NCI-H446 treated with DMSO at 0.1 percent for 48 hours (cell line): ENCODE measurements around the gene RPS10.

Source experiments
- DNase-seq: peaks from one replicate; lab custom pipeline; 2025; lab: John Stamatoyannopoulos, UW

Gene RPS10

DNA sequence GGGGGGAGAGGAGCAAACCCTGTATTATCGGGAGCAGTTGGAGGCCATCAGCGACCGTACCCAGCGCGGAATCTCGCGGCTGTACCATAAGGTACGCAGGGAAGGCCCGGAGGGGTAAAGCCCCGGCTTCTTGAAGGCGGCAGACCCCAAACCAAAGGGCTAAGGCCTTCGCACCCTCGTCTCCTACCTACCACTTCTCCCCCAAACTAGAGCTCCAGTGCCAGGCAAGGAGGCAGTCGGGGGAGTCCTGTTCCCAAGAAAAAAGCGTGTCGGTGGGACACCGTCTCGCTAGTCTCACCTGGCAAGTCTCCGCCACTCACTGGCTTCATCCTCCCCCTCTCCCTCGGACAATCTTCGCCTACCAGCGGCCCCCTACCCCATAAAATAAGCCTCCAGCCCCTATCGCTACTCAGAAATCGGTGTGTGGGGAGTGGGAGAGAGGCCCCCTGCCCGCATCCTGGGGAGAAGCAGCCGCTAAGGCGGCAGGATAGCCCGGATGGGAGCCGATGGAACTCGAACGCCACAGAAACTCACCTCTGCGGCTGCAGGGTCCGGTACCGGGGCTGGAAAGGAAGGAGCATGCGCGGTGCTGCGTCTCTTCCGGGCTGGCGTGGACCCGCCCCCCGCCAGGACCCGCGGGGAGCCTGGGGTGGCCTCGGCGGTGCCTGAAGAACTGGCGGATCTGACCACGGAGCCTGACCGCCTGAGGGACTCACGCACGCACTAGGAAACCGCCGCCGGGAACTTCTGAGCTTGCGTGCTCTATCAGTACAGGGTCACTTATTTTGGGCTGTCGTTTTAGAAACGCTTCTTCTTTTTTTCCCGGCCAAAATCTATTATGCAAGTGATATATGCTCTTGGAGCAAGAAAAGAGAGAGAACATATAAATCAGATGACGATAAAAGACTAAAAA is at the start of gene RPS10:
RPS10 (minus strand) TSS at position 572 of the 913 bp plus-strand sequence. CDS start 848 bp downstream, outside the sequence.
- DNase-seq, result peak; percentile 89

DNA sequence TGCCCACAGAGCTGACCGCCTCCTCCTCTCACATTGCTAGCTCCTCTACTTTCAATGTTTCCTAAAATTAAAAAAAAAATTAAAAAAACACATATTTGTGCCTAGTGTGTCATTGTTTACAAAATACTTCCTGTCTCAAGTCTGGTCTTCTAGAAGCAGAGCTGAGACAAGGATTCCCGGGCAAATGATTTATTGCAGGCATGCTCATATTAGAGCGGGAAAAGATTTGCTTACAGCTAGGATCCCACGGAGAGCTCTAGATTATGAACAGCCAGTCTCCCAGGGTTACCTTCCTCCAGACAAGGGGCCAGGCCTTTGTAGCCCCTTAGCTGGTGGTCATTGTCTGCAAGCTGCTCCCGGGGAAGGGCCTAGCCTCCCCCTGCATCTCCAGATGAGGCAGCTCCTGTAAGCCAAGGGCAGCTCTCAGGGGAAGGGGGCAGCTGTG is 49.4 kb upstream of the RPS10 start:
- DNase-seq, result no peak

DNA sequence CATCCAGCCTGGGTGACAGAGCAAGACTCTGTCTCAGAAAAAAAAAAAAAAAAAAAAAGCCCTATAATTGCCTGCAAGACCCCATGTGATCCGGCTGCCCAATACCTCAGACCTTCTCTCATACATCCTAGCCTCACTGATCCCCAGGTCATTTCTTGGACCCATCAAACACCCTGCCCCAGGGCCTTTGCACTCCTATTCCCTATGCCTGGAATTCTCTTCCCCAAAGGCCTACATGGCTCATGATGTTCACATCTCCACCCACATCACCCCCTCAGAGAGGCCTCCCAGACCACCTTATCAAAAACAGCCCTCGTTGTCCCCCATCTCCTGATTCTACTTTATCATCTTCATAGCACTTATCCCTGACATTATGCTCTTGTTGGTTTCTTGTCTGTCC is 48.9 kb upstream of the RPS10 start:
- no peak for DNase-seq

DNA sequence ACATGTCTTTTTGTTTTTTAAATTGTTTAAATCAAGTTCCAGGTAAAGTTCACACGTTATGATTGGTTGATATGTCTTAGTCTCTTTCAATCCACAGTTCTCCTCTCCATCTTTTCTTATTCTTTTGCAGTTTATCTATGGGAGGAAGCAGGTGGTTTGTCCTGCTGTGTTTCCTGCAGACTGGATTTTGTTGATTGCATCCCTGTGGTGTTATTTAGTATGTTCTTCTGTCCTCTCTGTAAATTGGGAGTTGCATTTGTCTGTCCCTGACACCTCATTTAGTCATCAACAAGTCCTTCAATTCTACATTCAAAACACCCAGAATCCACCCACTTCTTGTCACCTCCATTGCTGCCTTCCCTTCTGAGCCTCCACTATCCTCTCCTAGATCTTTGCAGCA is 48.1 kb upstream of the RPS10 start:
- no peak for DNase-seq

DNA sequence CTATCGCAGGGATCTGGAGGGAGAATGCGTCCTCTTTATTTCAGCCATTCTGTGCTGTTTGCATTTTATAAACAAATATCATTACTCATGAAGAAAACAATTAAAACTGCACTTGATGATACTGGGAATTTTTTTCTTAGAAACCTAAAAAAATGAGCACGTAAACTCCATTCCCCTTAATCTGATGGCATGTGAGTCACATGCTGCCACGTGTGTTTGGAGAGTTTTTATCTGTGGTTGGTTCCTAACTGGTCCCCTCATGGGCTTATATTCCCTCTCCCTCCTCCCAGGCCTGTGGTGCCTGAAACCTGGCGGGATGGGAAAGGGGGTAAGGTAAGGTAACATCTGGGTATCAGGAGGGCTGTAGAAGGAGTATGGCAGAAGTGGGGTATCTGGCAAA is 46.6 kb upstream of the RPS10 start:
- DNase-seq, result no peak

DNA sequence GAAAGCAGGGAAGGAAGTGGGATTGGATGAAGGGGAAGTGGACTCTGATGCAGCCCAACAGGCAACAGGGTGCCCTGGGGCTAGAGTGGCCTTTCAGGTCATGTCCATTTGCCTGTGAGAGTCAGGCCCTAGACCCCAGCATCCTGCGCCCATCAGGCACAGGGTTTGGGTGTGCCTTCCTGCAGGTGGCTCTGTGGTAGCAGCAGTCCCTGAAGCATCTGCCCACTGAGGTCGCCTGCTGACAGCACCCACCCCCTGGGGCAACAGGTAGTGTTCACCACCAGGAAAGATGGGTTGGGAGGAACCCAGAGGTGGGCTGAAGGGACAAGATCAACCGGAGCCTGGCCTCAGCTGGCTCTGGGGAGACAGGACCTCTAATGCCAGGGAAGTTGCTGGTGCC is 43.6 kb upstream of the RPS10 start:
- DNase-seq, result no peak

DNA sequence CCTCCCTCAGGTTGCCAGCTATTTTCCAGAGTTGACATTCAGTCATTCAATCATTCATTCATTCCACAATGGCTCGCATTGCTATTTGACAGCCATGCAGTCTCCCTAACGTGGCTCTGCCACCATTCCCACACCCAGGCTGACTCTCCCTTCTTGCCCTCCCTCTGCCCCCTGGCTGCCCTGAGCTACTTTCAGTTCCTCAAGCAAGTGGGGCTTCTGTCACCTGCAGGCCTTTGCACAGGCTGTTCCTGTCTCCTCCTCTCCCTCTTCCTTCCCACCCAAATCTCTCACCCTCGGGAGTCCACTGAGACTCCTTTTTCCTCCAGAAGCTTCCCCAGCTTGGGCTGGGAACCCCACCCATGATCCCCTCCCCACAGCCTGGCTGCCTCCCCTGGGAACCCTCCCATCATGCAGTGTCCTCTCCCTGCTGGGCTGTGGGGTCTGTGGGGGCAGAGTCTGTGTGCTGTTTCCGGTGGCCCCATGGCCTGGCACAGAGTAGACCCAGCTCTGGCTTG is 42.6 kb upstream of the RPS10 start:
- DNase-seq, result no peak

DNA sequence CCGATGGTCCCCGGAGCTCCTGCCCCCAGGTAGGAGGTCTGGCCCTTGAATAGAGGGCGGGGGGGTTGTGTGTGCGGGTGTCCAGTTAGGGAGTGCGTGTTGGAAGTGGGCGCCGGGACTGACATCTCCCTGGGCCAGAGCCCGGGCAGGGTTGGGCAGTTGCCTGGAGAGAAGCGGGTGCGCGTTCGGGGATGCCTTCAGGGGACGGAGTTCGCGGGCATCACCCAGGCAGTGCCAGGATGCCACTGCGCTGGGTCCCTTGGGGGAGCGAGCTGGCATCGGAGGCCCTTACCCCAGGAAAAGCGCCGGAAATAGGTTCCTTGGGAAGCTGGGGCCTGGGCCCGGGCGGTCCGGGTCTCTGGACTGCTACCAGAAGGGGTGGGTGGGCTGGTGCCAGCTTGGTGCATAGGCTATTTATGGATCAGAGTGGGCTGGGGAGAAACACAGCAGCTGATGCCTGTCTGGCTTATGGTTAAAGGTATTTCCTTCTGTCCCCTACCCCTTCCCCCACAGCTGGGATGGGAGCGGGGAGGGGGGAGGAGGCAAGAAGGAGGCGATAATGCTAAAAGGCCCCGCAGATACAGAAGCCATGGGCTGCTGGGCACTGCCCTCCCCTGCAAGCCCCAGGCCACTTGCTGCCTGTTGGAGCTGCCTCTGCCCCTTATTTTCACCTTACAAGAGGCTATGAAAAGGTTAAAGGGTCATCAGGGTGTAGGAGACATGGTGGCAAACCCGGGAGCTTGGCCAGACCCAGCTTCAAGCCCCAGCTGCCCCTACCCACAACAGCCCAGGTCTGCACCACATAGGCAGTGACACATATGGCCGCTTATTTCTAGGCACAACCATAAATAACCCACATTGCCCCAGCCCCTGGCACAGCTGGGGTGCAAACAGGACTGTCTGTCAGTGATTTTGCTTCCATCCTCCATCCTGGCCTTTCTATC is 40.6 kb upstream of the RPS10 start:
- DNase-seq, result no peak

DNA sequence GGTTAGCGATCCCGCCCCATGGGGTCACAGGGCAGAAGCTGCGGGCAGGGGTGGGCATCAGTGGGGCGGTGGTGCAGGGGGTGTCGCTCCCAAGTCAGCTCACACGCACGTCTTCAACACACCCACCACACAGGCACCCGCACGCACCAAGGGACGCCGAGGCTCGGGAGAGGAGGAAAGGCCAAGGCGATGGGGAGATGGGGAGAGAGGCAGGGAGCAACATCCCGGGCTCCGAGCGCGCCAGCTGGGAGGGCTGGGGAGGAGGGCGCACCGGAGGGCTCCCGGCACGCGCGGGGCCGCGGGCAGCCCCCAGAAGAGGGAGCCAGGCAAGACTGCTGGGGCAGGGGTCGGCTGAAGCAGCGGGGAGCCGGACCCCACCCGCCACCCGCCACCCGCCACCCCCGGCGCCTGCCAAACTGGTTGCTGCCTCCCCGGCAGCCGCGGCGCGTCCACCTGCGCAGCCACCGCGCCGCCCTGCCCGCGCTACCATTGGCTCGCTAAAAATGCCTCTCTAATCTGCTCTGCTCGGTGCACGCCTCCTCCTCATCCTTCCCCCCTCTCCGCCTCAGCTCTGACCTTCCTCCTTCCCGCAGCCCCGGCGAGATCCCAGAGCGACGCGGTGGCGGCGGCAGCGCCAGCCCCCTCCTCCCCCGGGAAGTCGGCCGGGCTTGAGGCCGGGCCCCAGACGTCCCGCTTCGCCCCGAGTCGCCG is 39.8 kb upstream of the RPS10 start, which contains the start of gene PACSIN1:
PACSIN1 (plus strand) TSS at position 546 of the 711 bp plus-strand sequence. CDS start 60,230 bp downstream, outside the sequence.
- DNase-seq, result no peak

DNA sequence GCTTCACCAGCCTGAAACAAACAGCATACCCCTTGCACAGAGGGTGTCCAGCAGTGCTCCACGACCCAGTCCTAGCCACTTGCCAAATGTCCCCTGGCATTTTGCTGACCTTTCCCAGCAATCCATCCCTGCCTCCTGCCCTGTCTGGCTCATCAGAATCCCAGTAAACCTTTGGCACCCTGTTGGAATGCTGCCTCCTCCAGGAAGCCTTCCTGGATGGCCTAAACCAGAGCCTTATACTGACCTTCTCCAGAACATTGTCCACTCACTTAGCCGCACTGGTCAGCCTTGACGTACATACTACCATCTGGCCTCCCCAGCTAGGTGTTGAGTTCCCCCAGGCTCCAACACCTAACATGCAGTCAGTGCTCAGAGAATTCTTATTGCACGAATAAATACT is 38.0 kb upstream of the RPS10 start:
- DNase-seq, result no peak

DNA sequence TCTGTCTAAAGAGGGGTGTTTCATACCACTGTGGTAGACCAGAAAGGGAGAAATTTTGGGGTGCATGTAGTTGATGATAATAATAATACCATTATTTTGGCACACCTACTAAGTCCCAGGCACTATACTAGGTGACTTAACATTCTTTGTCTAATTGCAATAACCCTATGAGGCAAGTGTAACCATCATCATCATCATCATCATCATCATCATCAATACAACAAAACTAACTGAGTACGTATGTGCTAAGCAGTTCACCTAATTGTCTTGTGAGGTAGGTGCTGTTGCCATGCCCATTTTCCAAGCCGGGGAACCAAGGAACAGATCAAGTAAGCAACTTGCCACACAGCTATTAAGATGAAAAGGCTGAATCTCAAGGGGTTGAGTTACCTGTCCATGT is 37.4 kb upstream of the RPS10 start:
- no peak for DNase-seq

DNA sequence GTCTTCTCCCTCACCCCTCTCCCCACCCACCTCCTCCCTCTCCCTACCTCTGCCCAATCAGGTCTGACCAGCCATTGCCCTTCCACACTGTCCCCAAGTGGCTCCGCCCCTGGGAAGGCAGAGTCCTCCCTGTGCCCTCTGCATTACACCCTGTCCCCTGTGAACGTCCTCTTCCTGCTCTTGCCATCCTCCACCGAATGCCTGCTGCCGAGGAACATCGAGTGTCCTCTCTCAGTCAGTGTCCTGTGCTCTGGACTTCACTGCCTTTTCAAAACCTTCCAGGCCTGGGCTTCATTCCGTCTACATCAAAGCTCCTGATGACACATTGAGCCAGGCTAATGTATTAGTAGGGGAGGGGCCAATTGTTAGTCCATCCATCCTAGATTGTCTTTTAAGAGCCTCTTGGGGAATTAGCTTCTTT is 36.7 kb upstream of the RPS10 start:
- no peak for DNase-seq

DNA sequence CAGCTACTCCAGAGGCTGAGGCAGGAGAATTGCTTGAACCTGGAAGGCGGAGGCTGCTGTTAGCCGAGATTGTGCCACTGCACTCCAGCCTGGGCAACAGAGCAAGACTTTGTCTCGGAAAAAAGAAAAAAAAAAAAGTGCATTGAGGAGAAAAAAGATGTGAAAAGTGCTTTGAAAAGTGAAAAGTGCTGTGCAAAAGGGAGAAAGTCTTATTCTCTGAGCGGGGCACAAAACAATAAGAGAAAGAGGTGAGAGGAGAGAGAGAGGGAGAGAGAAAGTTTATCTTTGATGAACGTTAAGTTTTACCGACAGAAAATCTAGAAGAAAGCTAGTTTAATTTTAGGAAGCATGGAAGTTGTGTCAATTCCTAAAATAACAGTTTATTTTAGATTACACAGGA is 36.1 kb upstream of the RPS10 start:
- DNase-seq, result no peak

DNA sequence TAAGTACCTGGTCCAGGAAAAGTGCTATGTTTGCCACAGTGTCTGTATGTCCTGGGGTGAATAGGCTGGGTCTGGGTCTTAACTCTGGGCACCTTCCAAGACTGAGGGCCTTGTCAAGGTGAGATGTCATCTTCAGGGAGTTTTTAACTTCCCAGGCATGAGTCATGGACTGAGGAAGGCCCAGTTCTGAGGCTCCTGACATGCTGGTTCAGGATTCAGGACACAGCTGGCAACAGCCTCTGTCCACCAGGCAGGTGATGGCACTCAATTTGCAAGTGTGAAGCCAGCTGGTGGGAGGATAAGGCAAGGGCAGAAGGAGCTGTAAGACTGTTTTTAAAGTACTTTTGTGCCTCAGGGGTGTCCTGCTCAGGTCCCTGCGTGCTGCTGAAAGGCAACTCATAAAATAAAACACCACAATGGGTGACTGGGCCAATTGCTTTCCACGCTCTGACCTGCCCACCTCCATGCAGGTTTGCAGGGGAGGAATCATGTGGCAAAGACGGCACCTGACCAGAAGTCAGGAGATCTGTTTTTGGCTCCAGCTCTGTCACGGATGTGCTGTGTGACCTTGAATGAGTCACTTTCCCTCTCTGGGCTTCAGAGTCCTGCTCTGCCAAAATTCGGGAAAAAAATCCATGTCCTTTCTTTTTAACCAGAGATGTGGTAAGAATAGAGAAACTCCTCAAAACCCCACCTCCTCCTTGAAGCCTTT is 35.1 kb upstream of the RPS10 start:
- DNase-seq, result no peak

DNA sequence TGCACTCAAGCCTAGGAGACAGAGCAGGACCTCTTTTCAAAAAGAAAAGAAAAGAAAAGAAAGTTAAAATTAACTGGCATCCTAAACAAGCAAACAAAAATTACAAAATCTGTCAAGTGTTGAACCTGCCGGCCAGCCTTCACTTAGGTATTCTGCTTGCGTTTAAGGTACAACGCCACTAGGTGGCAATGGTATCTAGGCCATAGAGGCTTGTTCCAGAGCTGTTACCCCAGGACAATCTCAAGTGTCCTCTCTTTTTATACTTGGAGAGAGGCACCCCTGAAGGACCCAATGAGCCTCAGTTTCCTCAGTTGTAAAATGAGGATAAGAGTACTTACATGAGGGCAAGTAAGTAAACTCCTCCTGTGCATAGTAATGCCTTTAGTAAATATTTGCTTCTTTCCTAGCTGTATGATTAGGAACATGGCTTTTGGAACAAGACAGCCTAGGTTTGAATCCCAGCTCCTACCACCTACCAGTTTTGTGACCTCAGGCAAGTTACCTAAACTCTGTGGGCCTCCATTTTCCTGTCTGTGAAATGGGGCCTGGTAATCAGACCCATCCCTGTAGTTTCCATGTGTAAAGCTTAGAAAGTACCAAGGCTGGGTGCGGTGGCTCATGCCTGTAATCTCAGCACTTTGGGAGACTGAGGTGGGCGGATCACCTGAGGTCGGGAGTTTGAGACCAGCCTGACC is 34.2 kb upstream of the RPS10 start:
- no peak for DNase-seq

DNA sequence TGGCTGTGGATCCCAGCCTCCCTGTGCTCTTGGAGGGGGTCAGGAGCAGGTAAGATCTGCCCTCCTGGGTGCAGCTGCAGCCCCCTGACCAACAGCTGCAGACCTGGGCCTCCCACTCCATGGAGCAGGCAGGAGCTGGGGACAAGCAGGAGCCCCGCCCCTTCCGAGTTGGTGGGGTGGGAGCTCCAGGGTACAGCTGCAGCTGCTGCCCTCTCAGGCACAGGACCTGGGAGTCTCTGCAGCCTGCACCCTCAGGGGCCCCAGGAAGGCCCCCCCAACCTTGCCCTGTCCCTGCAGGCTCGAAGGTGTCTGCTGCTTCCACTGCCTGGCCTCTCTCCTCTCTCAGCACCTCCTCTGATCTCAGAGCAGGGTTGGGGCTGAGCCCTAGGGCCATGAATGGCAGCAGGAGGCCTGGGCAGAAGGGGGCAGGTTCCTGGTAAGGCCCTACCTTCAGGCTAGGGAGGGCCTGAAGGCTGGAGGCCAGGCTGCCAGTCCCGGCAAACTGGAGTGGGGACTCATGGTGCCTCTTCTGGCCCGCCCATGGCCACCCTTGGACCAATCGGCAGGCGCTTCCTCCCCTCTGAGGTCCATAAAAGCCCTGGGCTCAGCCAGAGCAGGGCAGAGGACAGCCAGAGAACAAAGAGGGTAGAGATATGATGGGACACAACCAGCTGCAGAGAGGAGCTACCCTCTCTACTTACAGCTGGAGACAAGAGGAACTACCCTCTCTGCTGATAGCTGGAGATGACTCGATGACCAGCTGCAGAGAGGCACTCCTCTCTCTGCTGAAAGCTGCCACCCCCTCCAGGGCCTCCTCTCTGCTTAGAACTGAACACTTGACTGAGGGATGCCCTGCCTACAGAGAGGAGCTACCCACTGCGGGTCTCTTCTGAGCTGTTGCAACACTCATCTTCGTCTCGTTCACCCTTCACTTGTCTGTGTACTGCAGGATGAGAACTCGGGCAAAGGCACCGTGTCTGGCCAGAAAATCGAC is 32.2 kb upstream of the RPS10 start:
- DNase-seq, result no peak

DNA sequence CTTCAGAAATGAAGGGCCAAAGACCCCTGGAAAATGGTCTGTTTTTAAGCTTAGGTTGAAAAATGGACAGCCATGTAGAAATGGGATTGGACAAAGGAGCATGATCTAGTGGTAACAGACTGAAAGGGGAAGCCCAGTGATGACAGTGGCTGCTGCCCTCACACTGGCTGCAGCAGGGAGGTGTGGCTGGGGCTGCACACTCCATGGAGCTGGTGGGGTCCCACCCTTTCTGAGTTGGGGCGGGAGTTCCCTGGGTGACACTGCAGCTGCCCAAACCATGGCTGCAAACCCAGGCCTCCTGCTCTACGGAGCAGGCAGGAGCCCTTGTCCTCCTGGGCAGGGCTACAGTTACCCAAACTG is 31.5 kb upstream of the RPS10 start:
- DNase-seq, result no peak

DNA sequence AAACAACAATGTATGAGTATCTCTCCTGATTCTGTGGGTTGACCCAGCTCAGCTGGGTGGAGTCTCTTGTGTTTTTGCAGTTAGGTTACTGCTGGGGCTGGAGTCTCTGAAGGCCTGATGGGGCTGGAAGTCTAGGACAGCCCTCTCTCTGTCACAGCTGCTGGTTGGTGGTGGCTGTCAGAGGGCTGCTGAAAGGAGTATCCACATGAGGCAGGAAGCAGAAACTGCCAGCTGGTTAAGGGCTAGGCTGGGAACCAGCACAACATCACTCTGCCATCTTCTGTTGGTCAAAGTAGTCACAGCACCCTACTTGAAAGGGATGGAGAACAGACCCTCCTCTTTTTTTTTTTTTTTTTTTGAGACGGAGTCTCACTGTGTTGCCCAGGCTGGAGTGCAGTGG is 30.0 kb upstream of the RPS10 start:
- no peak for DNase-seq

DNA sequence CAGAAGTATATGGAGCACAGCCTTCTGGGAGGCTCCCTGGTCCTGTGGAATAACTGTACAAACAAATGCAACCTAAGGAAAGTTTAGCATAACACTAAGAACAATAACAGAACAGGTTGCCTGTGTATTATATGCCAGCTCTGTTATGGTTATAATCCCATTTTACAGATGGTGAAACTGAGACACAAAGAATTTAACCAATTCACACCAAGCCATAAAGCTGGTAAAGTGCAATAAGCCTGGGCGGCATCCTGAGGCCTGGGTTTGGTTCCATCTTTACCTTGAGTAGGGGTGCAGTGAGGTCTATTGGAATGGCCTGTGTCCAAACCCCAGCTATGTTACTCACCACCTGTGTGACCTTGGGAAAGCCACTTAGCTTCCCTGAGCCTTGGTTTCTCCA is 25.3 kb upstream of the RPS10 start:
- no peak for DNase-seq
